K562 (cell line): ENCODE measurements around the gene KCNJ5. TPM values are rescaled to one million over a fixed set of nuclear protein-coding genes. Genes with fewer than 3 reads are reported as not detected.

Experiments used
- ATAC-seq: fragments of 200-7000 bp; cut with Tn5 transposase; 3 replicates; pipeline ENCODE4 v1.9.1; 2020; ENCODE audit warnings: moderate library complexity
- BruUV-seq: library from RNA; stranded (reverse); fragments of 400-500 nt; replicated peaks from 2 replicates; lab custom pipeline; 2021; lab: Mats Ljungman, UMichigan
- CTCF ChIA-PET: fragments of 300-600 bp; formaldehyde crosslinking; extraction: SDS; loops from one replicate; lab custom pipeline; 2021; ENCODE audit warnings: low intra/inter-chr PET ratio; lab: Yijun Ruan, JAX
- POLR2A ChIA-PET: fragments of 300-600, 350-650 bp; sonication (Branson Sonifier 250); formaldehyde crosslinking; extraction: SDS; loops from one replicate; lab custom pipeline; 2021; ENCODE audit warnings: antibody characterized with exemption, inconsistent platforms; lab: Yijun Ruan, JAX
- DNase-seq, 4 experiments: peaks; one replicate each; pipeline versions ENCODE4 v3.0.0 to v3.0.0-alpha.2; 2011 to 2018; ENCODE audit warnings: low spot score in 3 of 4, mixed read lengths in 3 of 4; ENCODE audit errors: extremely low read depth in 1 of 4
- FAIRE-seq: peaks from 2 replicates; lab custom pipeline; 2011; peaks lifted over from hg19 to GRCh38; lab: Jason Lieb, UNC
- H2AFZ ChIP-seq: 2 replicates; pipeline ENCODE4 v1.6.0; 2011; ENCODE audit warnings: low read depth, low read length, control low read depth, inconsistent platforms
- H3K27ac ChIP-seq: fragments of 200-600 bp; 3 replicates; pipeline ENCODE4 v1.8.0; 2011; ENCODE audit warnings: low read depth, mild to moderate bottlenecking, control low read depth, inconsistent platforms, low read length, moderate library complexity, mixed read lengths; ENCODE audit errors: extremely low read depth
- H3K27me3 ChIP-seq, 2 experiments: fragments of 300-600 bp in 1 of 2; 2 replicates in 1 of 2; 3 replicates in 1 of 2; pipeline versions ENCODE4 v1.6.0 to v1.8.0; 2011; ENCODE audit warnings: inconsistent platforms in 2 of 2, low read length in 2 of 2, mild to moderate bottlenecking in 1 of 2, mixed read lengths in 1 of 2, moderate library complexity in 1 of 2; ENCODE audit not compliant: control insufficient read depth in 2 of 2, insufficient read depth in 2 of 2
- H3K36me3 ChIP-seq: fragments of 300-600 bp; 3 replicates; pipeline ENCODE4 v1.8.0; 2011; ENCODE audit warnings: mild to moderate bottlenecking, low read length, inconsistent platforms; ENCODE audit not compliant: control insufficient read depth, insufficient read depth
- H3K4me1 ChIP-seq, 2 experiments: fragments of 200-600 bp in 1 of 2; replicated peaks in 1 of 2; 2 replicates in 1 of 2; 3 replicates in 1 of 2; pipeline versions ENCODE4 v1.5.1 to v1.8.0; 2011; ENCODE audit warnings: inconsistent platforms in 2 of 2, low read length in 2 of 2, mild to moderate bottlenecking in 1 of 2, mixed read lengths in 1 of 2, moderate library complexity in 1 of 2; ENCODE audit not compliant: control insufficient read depth in 2 of 2, insufficient read depth in 2 of 2
- H3K4me2 ChIP-seq: 2 replicates; pipeline ENCODE4 v1.6.1; 2011; ENCODE audit warnings: low read length, control low read depth, inconsistent platforms, mixed read lengths; ENCODE audit not compliant: insufficient read depth
- H3K4me3 ChIP-seq: fragments of 200-600 bp; sonication (generic), shearing (Covaris generic); 2 replicates; pipeline ENCODE4 v1.5.1; 2016; ENCODE audit warnings: control low read depth, inconsistent platforms
- H3K79me2 ChIP-seq: fragments of 200-600 bp; 3 replicates; pipeline ENCODE4 v1.8.0; 2011; ENCODE audit warnings: low read length, inconsistent platforms; ENCODE audit not compliant: control insufficient read depth, insufficient read depth
- H3K9ac ChIP-seq, 2 experiments: 2 replicates each; pipeline versions ENCODE4 v1.6.0 to v1.6.1; 2011; ENCODE audit warnings: low read depth in 2 of 2, low read length in 2 of 2, control low read depth in 1 of 2, inconsistent platforms in 1 of 2, mild to moderate bottlenecking in 1 of 2, mixed read lengths in 1 of 2; ENCODE audit not compliant: insufficient read depth in 1 of 2
- H3K9me1 ChIP-seq: one replicate; pipeline ENCODE4 v1.6.0; 2011; ENCODE audit warnings: inconsistent platforms, mild to moderate bottlenecking, low read length, moderate library complexity; ENCODE audit not compliant: control insufficient read depth, insufficient read depth
- H3K9me3 ChIP-seq: replicated peaks from 2 replicates; pipeline ENCODE4 v1.5.1; 2011; ENCODE audit warnings: low read depth, low read length, inconsistent platforms; ENCODE audit not compliant: control insufficient read depth, insufficient read depth
- H4K20me1 ChIP-seq: replicated peaks from 2 replicates; pipeline ENCODE4 v1.6.1; 2011; ENCODE audit warnings: low read length, inconsistent platforms, mixed read lengths; ENCODE audit not compliant: control insufficient read depth, insufficient read depth
- CGGBP1 ChIP-seq: fragments of 250-450 bp; sonication (Bioruptor Pico); IDR thresholded peaks from 2 replicates; pipeline ENCODE4 v1.9.0; 2021; ENCODE audit warnings: mild to moderate bottlenecking
- FOS ChIP-seq: IDR thresholded peaks from 3 replicates; pipeline ENCODE4 v1.6.1; 2011; ENCODE audit not compliant: insufficient read length; ENCODE audit errors: extremely low read depth
- HDAC2 ChIP-seq: fragments of 450-650 bp; IDR thresholded peaks from 2 replicates; pipeline ENCODE4 v1.6.1; 2016; ENCODE audit warnings: mild to moderate bottlenecking
- MTA2 ChIP-seq: fragments of 450-650 bp; IDR thresholded peaks from 2 replicates; pipeline ENCODE4 v1.6.1; 2016; ENCODE audit warnings: low read depth
- NR1H2 ChIP-seq: sonication (generic); formaldehyde crosslinking; IDR thresholded peaks from 2 replicates; pipeline ENCODE4 v1.4.0; 2020; ENCODE audit warnings: mild to moderate bottlenecking, missing genetic modification reagents
- POLR2AphosphoS2 ChIP-seq: IDR thresholded peaks from 2 replicates; pipeline ENCODE4 v1.6.1; 2012; ENCODE audit warnings: low read length, improper control_type of control experiment
- SIN3B ChIP-seq: fragments of 450-650 bp; IDR thresholded peaks from 2 replicates; pipeline ENCODE4 v1.6.1; 2017; ENCODE audit warnings: low read depth, mild to moderate bottlenecking, moderate library complexity
- SOX6 ChIP-seq: fragments of 450-650 bp; IDR thresholded peaks from 2 replicates; pipeline ENCODE4 v1.6.1; 2014; ENCODE audit warnings: mild to moderate bottlenecking
- UBTF ChIP-seq, 2 experiments: IDR thresholded peaks; 2 replicates each; pipeline ENCODE4 v1.6.1; 2012; ENCODE audit warnings: improper control_type of control experiment in 2 of 2, low read depth in 2 of 2, low read length in 2 of 2, borderline replicate concordance in 1 of 2
- ZKSCAN3 ChIP-seq: fragments of 250-450 bp; sonication (Bioruptor Pico); IDR thresholded peaks from 2 replicates; pipeline ENCODE4 v1.4.0; 2020
- ZNF444 ChIP-seq: fragments of 250-450 bp; sonication (Bioruptor Pico); IDR thresholded peaks from 2 replicates; pipeline ENCODE4 v1.4.0; 2020; ENCODE audit warnings: mild to moderate bottlenecking, moderate library complexity
- ZNF707 ChIP-seq: fragments of 250-450 bp; sonication (Bioruptor Pico); conservative IDR thresholded peaks from 2 replicates; pipeline ENCODE4 v1.8.0; 2022; ENCODE audit warnings: inconsistent platforms, mild to moderate bottlenecking, moderate library complexity
- WGBS: fragments of 100-300 bp; shearing (Covaris generic); methylation state at CpG from one replicate; pipeline ENCODE4 v1.1.6; 2016; ENCODE audit warnings: low coverage, mixed read lengths; ENCODE audit not compliant: insufficient coverage; ENCODE audit errors: missing lambda C conversion rate; 5-methylcytosine and 5-hydroxymethylcytosine counted together
- in situ Hi-C: fragments of 300-500 bp; cut with MboI; formaldehyde crosslinking; loops from 4 replicates; pipeline ENCODE4 v1.15.0; 2018; ENCODE audit warnings: inconsistent platforms, mixed read lengths
- intact Hi-C: fragments of 100-400 bp; cut with micrococcal nuclease; formaldehyde crosslinking; loops from 2 replicates; pipeline ENCODE4 v1.14.2; 2022
- polyA plus RNA-seq, 8 experiments: library from polyadenylated mRNA; depleted of rRNA in 4 of 8; stranded (reverse) in 5 of 8; unstranded in 3 of 8; fragments of >200 nt; fragmentation: Nextera tagmentation in 2 of 8; fragmentation: Illumina TruSeq in 1 of 8; extraction: Ambion mirVana in 2 of 8; extraction: Trizol in 1 of 8; gene quantifications; 2 replicates each; pipeline versions ENCODE4 v1.2.1 to v1.2.3, GENCODE V29; 2011 to 2014; ENCODE audit warnings: inconsistent platforms in 1 of 8, missing spikeins in 1 of 8
- total RNA-seq, 7 experiments: library from RNA; depleted of rRNA in 6 of 7; stranded (reverse); fragments of >200 nt in 6 of 7; fragmentation: Illumina TruSeq in 2 of 7; extraction: Trizol in 2 of 7; gene quantifications; 2 replicates each; pipeline versions ENCODE4 v1.2.1 to v1.2.3, GENCODE V29; 2011 to 2021; ENCODE audit warnings: low replicate concordance in 1 of 7

The KCNJ5 gene
- total and polyA plus RNA-seq, 9 of the 15 experiments (the other 6 are each of a cell fraction or from before 2014, with no cell fraction given) = 0.04 TPM; not detected in 8

DNA sequence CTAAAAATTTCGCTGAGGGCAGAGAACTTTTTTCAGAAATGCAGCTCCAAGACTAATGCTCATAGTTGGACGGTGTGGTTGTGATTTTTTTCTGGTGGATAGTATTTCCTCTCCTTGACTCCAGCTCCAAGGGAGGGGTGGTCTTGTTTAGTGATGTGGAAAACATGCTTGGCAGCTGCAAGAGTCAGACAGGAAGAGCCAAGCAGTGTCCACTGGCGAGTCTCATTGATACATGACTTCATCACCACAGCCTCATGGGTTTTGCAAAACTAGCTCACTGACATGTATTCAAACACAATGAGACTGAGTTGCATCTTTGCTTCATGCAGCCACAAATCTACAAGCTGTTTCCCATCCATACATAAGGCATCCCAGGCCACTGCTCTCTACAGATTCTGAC lies 16.7 kb upstream of the KCNJ5 start:
- BruUV-seq = no TSS peak
- FAIRE-seq = no peak
- in situ Hi-C loops = no loop called here

More for the DNA sequence above, 16.7 kb upstream of the KCNJ5 start:
- intact Hi-C loops = no loop called here
- ChIA-PET CTCF (no interaction called here), POLR2A (no interaction called here)
- Histone ChIP-seq H3K79me2 (no peaks in the 10 kb centered on the region), H3K27me3 (no peaks in the 10 kb centered on the region; a peak in 1 of 5 replicates), H3K9me3 (no peaks in the 10 kb centered on the region), H2AFZ (no peak overlapping the region), H3K36me3 (no peaks in the 10 kb centered on the region), H3K9me1 (no peaks in the 10 kb centered on the region), H3K27ac (no peak overlapping the region), H3K9ac (no peak overlapping the region), H3K4me3 (no peak overlapping the region), H4K20me1 (no peaks in the 10 kb centered on the region), H3K4me1 (no peaks in the 10 kb centered on the region), H3K4me2 (no peak overlapping the region)
- 0% methylated on average over 3 of the region's 3 CpGs for WGBS
- no peak for ATAC-seq
- TF ChIP-seq UBTF (IDR thresholded peaks at IDR 0.05; ENCODE audit: borderline replicate concordance in 1 of 2, low read depth in 2 of 2, low read length in 2 of 2) (no peak), FOS (no peak), MTA2 (no peak), CGGBP1 (CRISPR knock-in tag) (no peak), POLR2AphosphoS2 (no peak), ZKSCAN3 (CRISPR knock-in tag) (no peak), ZNF444 (CRISPR knock-in tag) (no peak), HDAC2 (no peak), ZNF707 (CRISPR knock-in tag) (no peak), NR1H2 (CRISPR knock-in tag) (no peak), SOX6 (no peak), SIN3B (no peak)
- DNase-seq = no peak
